HG02840 (cell line): ENCODE results near the gene CP.

Experiments
- ATAC-seq: cut with Tn5 transposase; IDR thresholded peaks from one replicate; pipeline ENCODE4 v1.9.1; 2021; ENCODE audit warnings: mild to moderate bottlenecking, moderate library complexity, moderate number of reproducible peaks; ENCODE audit not compliant: unreplicated experiment, low FRiP score

Gene CP

DNA sequence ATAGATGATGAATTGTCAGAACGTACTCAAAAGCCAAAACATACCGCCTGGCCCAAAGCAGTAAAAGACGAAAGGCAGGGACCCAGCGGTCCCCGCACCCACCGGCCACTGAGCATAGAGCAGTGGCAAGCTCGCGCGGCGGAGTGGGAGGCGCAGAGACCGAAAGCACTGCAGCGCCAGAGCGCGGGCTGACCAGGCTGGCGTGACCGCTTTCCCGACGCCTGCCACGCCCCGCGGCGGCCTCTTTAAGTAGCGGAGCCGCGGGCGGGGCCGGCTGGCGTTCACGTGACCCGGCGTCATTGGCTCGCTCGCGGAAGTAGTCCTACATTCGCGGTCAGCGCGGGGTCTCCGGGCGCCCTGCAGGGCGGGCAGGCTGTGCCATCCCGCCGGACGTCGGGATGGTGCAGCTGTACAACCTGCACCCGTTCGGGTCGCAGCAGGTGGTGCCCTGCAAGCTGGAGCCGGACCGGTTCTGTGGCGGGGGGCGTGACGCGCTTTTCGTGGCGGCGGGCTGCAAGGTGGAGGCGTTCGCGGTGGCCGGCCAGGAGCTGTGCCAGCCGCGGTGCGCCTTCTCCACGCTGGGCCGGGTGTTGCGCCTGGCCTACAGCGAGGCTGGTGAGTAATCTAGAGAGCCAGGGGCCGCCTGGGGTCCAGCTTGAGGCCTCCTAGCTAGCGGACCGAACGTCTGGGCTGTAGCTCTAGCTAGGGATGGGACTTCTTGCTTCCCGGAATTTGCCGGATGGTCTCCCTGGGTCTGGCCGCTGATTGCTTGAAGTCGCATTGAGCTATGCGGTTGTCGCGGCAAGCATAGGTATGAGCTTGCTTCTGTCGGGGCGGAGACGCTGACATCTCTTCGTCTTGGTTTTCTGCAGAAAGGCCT is 92.1 kb downstream of the CP start, which contains the start of gene HPS3:
TSS of gene HPS3 (plus strand) at position 313 of the 880 bp plus-strand sequence. CDS start at position 399, 86 bp downstream.
- peak; percentile 91 for ATAC-seq

DNA sequence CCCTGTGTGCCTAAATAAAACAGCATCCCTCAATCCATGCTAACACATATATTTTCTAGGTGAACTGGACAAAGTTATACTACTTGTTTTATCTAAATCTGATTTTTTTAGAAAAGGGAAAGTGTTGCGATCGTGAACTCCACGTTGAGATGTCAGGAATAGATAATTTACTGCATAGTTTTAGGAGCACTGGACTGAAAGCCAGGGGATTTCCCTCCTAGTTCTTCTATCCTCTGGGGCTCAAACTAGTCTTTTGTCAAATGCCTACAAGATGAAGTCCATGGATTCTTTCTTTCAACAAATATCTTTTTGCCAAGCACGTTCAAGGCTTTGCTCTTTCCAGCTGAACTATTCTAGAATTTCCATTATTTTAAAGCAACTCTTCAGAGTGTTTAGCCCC is 92.8 kb downstream of the CP start:
- no peak for ATAC-seq

DNA sequence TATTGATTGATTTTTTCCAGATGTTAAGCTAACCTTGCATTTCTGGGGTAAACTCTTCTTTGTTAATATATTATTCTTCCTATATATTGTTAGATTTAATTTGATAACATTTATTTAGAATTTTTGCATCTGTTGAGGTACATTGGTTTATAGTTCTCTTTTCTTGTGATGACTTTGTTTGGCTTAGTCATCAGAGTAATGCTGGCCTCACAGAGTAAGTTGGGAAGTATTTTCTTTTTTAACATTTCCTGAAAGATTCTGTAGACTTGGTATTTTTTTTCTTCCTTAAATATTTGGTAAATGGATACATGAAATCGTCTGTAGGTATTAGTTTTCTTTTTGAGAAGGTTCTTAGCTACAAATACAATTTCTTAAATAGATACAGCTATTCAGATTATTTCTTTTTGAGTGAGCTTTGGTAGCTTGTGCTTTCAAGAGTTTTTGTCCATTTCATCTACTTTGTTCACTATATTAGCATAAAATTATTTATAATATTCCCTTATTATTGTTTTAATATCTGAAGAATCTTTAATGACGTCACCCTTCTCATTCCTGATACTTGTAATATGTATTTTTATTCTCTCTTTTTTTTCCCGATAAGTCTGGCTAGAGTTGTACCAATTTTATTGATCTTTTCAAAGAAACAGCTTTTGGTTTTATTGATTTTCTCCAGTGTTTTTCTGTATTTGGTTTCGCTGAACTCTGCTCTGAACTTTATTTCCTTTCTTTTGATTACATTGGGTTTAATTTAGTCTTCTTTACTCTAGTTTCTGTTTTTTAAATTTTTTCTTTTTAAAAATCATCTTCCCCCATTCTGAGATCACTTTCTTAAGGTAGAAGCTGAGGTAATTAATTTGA is 98.7 kb downstream of the CP start:
- no peak for ATAC-seq
